ENCODE results near the gene KLHL3.

GRCh38 chr5:137600721-137601360 is 135.0 kb downstream of the KLHL3 start:
- TF ChIP-seq ZNF274 (IDR thresholded peaks at IDR 0.05; ENCODE audit: low read length) = no peak
- no peak for TF ChIP-seq ZNF274 (tag by site-specific recombination; IDR thresholded peaks at IDR 0.05; ENCODE audit: borderline replicate concordance)
- no peak for TF ChIP-seq ZBTB8A (tag by site-specific recombination; IDR thresholded peaks at IDR 0.05)
- TF ChIP-seq, protein P1, sequence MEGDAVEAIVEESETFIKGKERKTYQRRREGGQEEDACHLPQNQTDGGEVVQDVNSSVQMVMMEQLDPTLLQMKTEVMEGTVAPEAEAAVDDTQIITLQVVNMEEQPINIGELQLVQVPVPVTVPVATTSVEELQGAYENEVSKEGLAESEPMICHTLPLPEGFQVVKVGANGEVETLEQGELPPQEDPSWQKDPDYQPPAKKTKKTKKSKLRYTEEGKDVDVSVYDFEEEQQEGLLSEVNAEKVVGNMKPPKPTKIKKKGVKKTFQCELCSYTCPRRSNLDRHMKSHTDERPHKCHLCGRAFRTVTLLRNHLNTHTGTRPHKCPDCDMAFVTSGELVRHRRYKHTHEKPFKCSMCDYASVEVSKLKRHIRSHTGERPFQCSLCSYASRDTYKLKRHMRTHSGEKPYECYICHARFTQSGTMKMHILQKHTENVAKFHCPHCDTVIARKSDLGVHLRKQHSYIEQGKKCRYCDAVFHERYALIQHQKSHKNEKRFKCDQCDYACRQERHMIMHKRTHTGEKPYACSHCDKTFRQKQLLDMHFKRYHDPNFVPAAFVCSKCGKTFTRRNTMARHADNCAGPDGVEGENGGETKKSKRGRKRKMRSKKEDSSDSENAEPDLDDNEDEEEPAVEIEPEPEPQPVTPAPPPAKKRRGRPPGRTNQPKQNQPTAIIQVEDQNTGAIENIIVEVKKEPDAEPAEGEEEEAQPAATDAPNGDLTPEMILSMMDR (tag by site-specific recombination; IDR thresholded peaks at IDR 0.05) = no peak
- TF ChIP-seq ZNF10 (tag by site-specific recombination; IDR thresholded peaks at IDR 0.05) = no peak
- no peak for TF ChIP-seq MYNN (tag by site-specific recombination; IDR thresholded peaks at IDR 0.05; ENCODE audit: borderline replicate concordance)
